Panc1 (cell line): ENCODE results near the gene SLX9. TPM values are rescaled to one million over a fixed set of nuclear protein-coding genes. Genes with fewer than 3 reads are reported as not detected.

Source experiments
- ATAC-seq: fragments of 200-7000 bp; cut with Tn5 transposase; 2 replicates; pipeline ENCODE4 v1.9.1; 2020; ENCODE audit warnings: mild to moderate bottlenecking, moderate library complexity
- BruUV-seq: library from RNA; stranded (reverse); fragments of 400-500 nt; replicated peaks from 2 replicates; lab custom pipeline; 2021; lab: Mats Ljungman, UMichigan
- CTCF ChIA-PET: fragments of 300-600 bp; sonication (Branson Sonifier 250); formaldehyde crosslinking; loops from one replicate; lab custom pipeline; 2022; ENCODE audit warnings: antibody characterized with exemption; lab: Charles Lee
- POLR2A ChIA-PET: fragments of 300-600 bp; sonication (Branson Sonifier 250); formaldehyde crosslinking; loops from one replicate; lab custom pipeline; 2022; ENCODE audit warnings: antibody characterized with exemption; lab: Charles Lee
- DNase-seq: peaks from one replicate; pipeline ENCODE4 v3.0.0-alpha.2; 2010; ENCODE audit warnings: low read depth, low spot score
- H3K27ac ChIP-seq: 2 replicates; pipeline ENCODE4 v1.5.1; 2011; ENCODE audit warnings: mild to moderate bottlenecking, low read length, inconsistent platforms
- H3K27me3 ChIP-seq: fragments of 200-500 bp; sonication (Bioruptor generic); 2 replicates; pipeline ENCODE4 v1.6.0; 2014; ENCODE audit warnings: low read length, inconsistent platforms; ENCODE audit not compliant: control insufficient read depth, insufficient read depth
- H3K36me3 ChIP-seq: fragments of 200-500 bp; sonication (Bioruptor generic); 2 replicates; pipeline ENCODE4 v1.5.1; 2014; ENCODE audit warnings: inconsistent platforms, mild to moderate bottlenecking, low read length, moderate library complexity; ENCODE audit not compliant: control insufficient read depth, insufficient read depth
- H3K4me1 ChIP-seq: 2 replicates; pipeline ENCODE4 v1.5.1; 2011; ENCODE audit warnings: inconsistent platforms, mild to moderate bottlenecking, low read length, moderate library complexity; ENCODE audit not compliant: control insufficient read depth, insufficient read depth
- H3K4me3 ChIP-seq, 2 experiments: 2 replicates each; pipeline ENCODE4 v1.5.1; 2011 to 2012; ENCODE audit warnings: low read depth in 2 of 2, low read length in 2 of 2, mild to moderate bottlenecking in 2 of 2, inconsistent platforms in 1 of 2, moderate library complexity in 1 of 2
- H3K9me3 ChIP-seq: fragments of 200-500 bp; sonication (Bioruptor generic); 2 replicates; pipeline ENCODE4 v1.5.1; 2014; ENCODE audit warnings: low read depth, mild to moderate bottlenecking, inconsistent platforms, low read length, moderate library complexity; ENCODE audit not compliant: control insufficient read depth, insufficient read depth
- POLR2AphosphoS5 ChIP-seq: IDR thresholded peaks from 2 replicates; pipeline ENCODE4 v1.6.1; 2012; ENCODE audit warnings: mild to moderate bottlenecking, low read depth, low read length, moderate library complexity
- REST ChIP-seq, 2 experiments: IDR thresholded peaks; 2 replicates each; pipeline ENCODE4 v1.6.1; 2011 to 2012; ENCODE audit warnings: low read depth in 2 of 2, control low read depth in 1 of 2, low read length in 1 of 2, mild to moderate bottlenecking in 1 of 2, moderate library complexity in 1 of 2; ENCODE audit not compliant: insufficient read depth in 1 of 2
- SIN3A ChIP-seq: IDR thresholded peaks from 2 replicates; pipeline ENCODE4 v1.6.1; 2012; ENCODE audit warnings: low read depth, mild to moderate bottlenecking, low read length, moderate library complexity, borderline replicate concordance; ENCODE audit not compliant: insufficient read depth
- TCF7L2 ChIP-seq: IDR thresholded peaks from 2 replicates; pipeline ENCODE4 v1.6.1; 2011; ENCODE audit warnings: mild to moderate bottlenecking, low read depth, low read length, inconsistent platforms
- in situ Hi-C: cut with HindIII; loops from 2 replicates; pipeline ENCODE4 v1.10.0; 2016; ENCODE audit warnings: low sequenced_read_pairs, low pct_unique_long_range_greater_than_20kb
- intact Hi-C: fragments of 100-400 bp; cut with micrococcal nuclease; formaldehyde crosslinking; loops from one replicate; pipeline ENCODE4 v1.10.0; 2022; ENCODE audit not compliant: unreplicated experiment
- total RNA-seq: library from RNA; stranded (reverse); gene quantifications from one replicate; pipeline ENCODE4 v1.2.1, GENCODE V29; 2021; ENCODE audit not compliant: unreplicated experiment
- TF ChIP-seq, protein P1 (sequence below): fragments of 450-650 bp; IDR thresholded peaks from 2 replicates; pipeline ENCODE4 v1.5.1; 2017; ENCODE audit warnings: mild to moderate bottlenecking

Gene SLX9
- total RNA-seq, 1 experiment from 2014 or later = 50.9 TPM

DNA sequence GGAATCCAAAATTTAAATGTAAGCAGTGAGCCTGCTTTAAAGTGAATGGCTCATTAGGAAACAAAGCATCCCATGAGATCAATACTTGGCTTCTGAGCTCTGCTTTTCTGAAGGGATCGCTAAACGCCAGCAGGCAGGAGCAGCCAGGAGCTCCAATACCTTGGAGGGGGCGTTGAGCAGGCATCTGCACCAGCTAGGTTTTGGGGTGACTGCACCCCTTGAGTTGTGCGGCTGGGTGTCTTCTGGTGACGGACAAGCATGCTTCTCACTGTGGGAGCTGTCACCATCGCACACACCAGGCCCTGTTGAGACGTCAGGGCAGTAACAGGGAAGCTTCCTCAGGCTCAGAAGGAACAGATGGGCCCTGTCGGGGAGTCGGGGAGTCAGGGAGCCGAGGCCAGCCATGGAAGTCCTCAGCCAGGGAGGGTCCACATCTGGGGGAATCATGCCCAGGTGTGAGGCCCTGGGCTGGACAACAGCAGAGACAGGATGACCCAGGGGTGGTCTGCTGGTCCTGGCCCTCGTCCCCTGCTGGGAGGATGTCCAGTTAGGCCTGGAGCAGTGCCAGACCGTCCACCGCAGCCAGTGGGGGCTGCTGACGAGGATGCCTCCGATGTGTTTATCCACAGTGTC is 76.7 kb downstream of the SLX9 start:
- POLR2A ChIA-PET = no interaction called here
- CTCF ChIA-PET = interaction anchor here (1.0 kb wide), 1 partner anchor 13 kb away, joined by 3 read pairs; no protein-coding TSS in a partner anchor
- no peak for DNase-seq
- Histone ChIP-seq H3K4me1 (peaks cover 7% of the 10 kb centered on the region), H3K9me3 (no peaks in the 10 kb centered on the region), H3K4me3 (no peak overlapping the region), H3K27ac (no peak overlapping the region), H3K27me3 (no peaks in the 10 kb centered on the region), H3K36me3 (no peaks in the 10 kb centered on the region)
- in situ Hi-C loops = no loop called here
- no peak for TF ChIP-seq TCF7L2
- no peak for TF ChIP-seq REST (IDR thresholded peaks at IDR 0.05; ENCODE audit: insufficient read depth in 1 of 2, low read depth in 2 of 2, low read length in 1 of 2)
- TF ChIP-seq, protein P1, sequence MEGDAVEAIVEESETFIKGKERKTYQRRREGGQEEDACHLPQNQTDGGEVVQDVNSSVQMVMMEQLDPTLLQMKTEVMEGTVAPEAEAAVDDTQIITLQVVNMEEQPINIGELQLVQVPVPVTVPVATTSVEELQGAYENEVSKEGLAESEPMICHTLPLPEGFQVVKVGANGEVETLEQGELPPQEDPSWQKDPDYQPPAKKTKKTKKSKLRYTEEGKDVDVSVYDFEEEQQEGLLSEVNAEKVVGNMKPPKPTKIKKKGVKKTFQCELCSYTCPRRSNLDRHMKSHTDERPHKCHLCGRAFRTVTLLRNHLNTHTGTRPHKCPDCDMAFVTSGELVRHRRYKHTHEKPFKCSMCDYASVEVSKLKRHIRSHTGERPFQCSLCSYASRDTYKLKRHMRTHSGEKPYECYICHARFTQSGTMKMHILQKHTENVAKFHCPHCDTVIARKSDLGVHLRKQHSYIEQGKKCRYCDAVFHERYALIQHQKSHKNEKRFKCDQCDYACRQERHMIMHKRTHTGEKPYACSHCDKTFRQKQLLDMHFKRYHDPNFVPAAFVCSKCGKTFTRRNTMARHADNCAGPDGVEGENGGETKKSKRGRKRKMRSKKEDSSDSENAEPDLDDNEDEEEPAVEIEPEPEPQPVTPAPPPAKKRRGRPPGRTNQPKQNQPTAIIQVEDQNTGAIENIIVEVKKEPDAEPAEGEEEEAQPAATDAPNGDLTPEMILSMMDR = no peak
- no peak for TF ChIP-seq SIN3A
- no peak for TF ChIP-seq POLR2AphosphoS5
- no TSS peak for BruUV-seq
- no peak for ATAC-seq
- intact Hi-C loops = no loop called here

GRCh38 chr21:45017039-45017960 is 77.5 kb downstream of the SLX9 start:
- ChIA-PET CTCF (no interaction called here), POLR2A (no interaction called here)
- Histone ChIP-seq H3K36me3 (no peaks in the 10 kb centered on the region), H3K9me3 (no peaks in the 10 kb centered on the region), H3K4me3 (no peak overlapping the region), H3K27me3 (no peaks in the 10 kb centered on the region), H3K4me1 (peaks cover 7% of the 10 kb centered on the region), H3K27ac (no peak overlapping the region)
- DNase-seq (no peak), ATAC-seq (no peak)
- TF ChIP-seq SIN3A (no peak), TCF7L2 (no peak), POLR2AphosphoS5 (no peak), REST (IDR thresholded peaks at IDR 0.05; ENCODE audit: insufficient read depth in 1 of 2, low read depth in 2 of 2, low read length in 1 of 2) (no peak)
- TF ChIP-seq, protein P1 = no peak
- intact Hi-C loops (no loop called here), in situ Hi-C loops (no loop called here)
- BruUV-seq = no TSS peak
